PC-3 (cell line): ENCODE measurements around the gene BAZ2B. TPM values are rescaled to one million over a fixed set of nuclear protein-coding genes. Genes with fewer than 3 reads are reported as not detected.
"Not testable (repeated sequence)": the region's sequence is repeated elsewhere in the genome, so short reads cannot be mapped to it uniquely, and the experiment has no call there.

Experiments used
- ATAC-seq: fragments of 200-7000 bp; cut with Tn5 transposase; 2 replicates; pipeline ENCODE4 v1.9.1; 2020; ENCODE audit warnings: mild to moderate bottlenecking, moderate library complexity
- BruUV-seq: library from RNA; stranded (reverse); fragments of 400-500 nt; replicated peaks from 2 replicates; lab custom pipeline; 2021; lab: Mats Ljungman, UMichigan
- CTCF ChIA-PET: fragments of 300-600 bp; sonication (Branson Sonifier 250); formaldehyde crosslinking; loops from one replicate; lab custom pipeline; 2022; ENCODE audit warnings: antibody characterized with exemption; lab: Charles Lee
- POLR2A ChIA-PET: fragments of 300-600 bp; sonication (Branson Sonifier 250); formaldehyde crosslinking; loops from one replicate; lab custom pipeline; 2022; ENCODE audit warnings: antibody characterized with exemption; ENCODE audit not compliant: unreplicated experiment; lab: Charles Lee
- DNase-seq: peaks from one replicate; pipeline ENCODE4 v3.0.0-alpha.2; 2015
- H2AFZ ChIP-seq: fragments of 300-600 bp; sonication (generic); 2 replicates; pipeline ENCODE4 v1.6.0; 2016; ENCODE audit warnings: antibody characterized with exemption, low read length
- H3F3A ChIP-seq: fragments of 300-600 bp; sonication (generic); one replicate; pipeline ENCODE4 v1.6.0; 2017; ENCODE audit warnings: antibody characterized with exemption, low read length, control low read depth, mild to moderate bottlenecking; ENCODE audit not compliant: unreplicated experiment
- H3K27ac ChIP-seq: fragments of 300-600 bp; sonication (generic); 2 replicates; pipeline ENCODE4 v1.5.1; 2016; ENCODE audit warnings: mild to moderate bottlenecking, low read length
- H3K27me3 ChIP-seq: fragments of 300-600 bp; sonication (generic); 2 replicates; pipeline ENCODE4 v1.6.1; 2016; ENCODE audit warnings: low read length, mixed read lengths
- H3K36me3 ChIP-seq: fragments of 300-600 bp; sonication (generic); 2 replicates; pipeline ENCODE4 v1.6.1; 2016; ENCODE audit warnings: low read depth, mixed run types, low read length, mixed read lengths
- H3K4me1 ChIP-seq: fragments of 300-600 bp; sonication (generic); 2 replicates; pipeline ENCODE4 v1.5.1; 2016; ENCODE audit warnings: low read length; ENCODE audit not compliant: insufficient read depth
- H3K4me2 ChIP-seq: fragments of 300-600 bp; sonication (generic); 2 replicates; pipeline ENCODE4 v1.6.0; 2016; ENCODE audit warnings: low read length
- H3K4me3 ChIP-seq: fragments of 300-600 bp; sonication (generic); 2 replicates; pipeline ENCODE4 v1.5.1; 2016; ENCODE audit warnings: mild to moderate bottlenecking, low read length, mixed read lengths
- H3K79me2 ChIP-seq: fragments of 300-600 bp; sonication (generic); 2 replicates; pipeline ENCODE4 v1.6.1; 2017; ENCODE audit warnings: low read length, mixed read lengths
- H3K9ac ChIP-seq: fragments of 300-600 bp; sonication (generic); 2 replicates; pipeline ENCODE4 v1.6.0; 2016; ENCODE audit warnings: mild to moderate bottlenecking, low read length
- H3K9me2 ChIP-seq: fragments of 300-600 bp; sonication (generic); replicated peaks from 2 replicates; pipeline ENCODE4 v1.6.1; 2016; ENCODE audit warnings: mixed run types, low read length, mixed read lengths
- H3K9me3 ChIP-seq: fragments of 300-600 bp; sonication (generic); 2 replicates; pipeline ENCODE4 v1.6.1; 2016; ENCODE audit warnings: low read length, mixed read lengths
- H4K20me1 ChIP-seq: fragments of 300-600 bp; sonication (generic); 2 replicates; pipeline ENCODE4 v1.6.1; 2016; ENCODE audit warnings: low read length, mixed read lengths
- CTCF ChIP-seq: fragments of 300-600 bp; sonication (generic); conservative IDR thresholded peaks from 2 replicates; pipeline ENCODE4 v1.5.1; 2017; ENCODE audit warnings: antibody characterized with exemption, low read depth, mild to moderate bottlenecking, low read length
- EZH2 ChIP-seq: fragments of 300-600 bp; sonication (generic); IDR thresholded peaks from one replicate; pipeline ENCODE4 v1.6.1; 2017; ENCODE audit warnings: antibody characterized with exemption, mild to moderate bottlenecking, low read length; ENCODE audit not compliant: unreplicated experiment
- EZH2phosphoT487 ChIP-seq: fragments of 300-600 bp; sonication (generic); IDR thresholded peaks from 2 replicates; pipeline ENCODE4 v1.6.1; 2018; ENCODE audit warnings: mild to moderate bottlenecking, antibody characterized with exemption, low read length, borderline replicate concordance
- intact Hi-C: fragments of 100-400 bp; cut with micrococcal nuclease; formaldehyde crosslinking; loops from 2 replicates; pipeline ENCODE4 v1.9.0; 2023
- total RNA-seq: library from RNA; depleted of rRNA; stranded (reverse); fragments of >200 nt; gene quantifications from 2 replicates; pipeline ENCODE4 v1.2.3, GENCODE V29; 2014

Gene BAZ2B
- total RNA-seq, 1 experiment from 2014 or later = 19.6 TPM

GRCh38 chr2:159539701-159540100 lies 76.6 kb downstream of the BAZ2B start:
- intact Hi-C loops = no loop called here
- CTCF ChIA-PET = no interaction called here

GRCh38 chr2:159538801-159539200 lies 77.5 kb downstream of the BAZ2B start:
- DNase-seq (no peak), ATAC-seq (no peak)
- H3K79me2 ChIP-seq = no peaks in the 10 kb centered on the region
- no peaks in the 10 kb centered on the region for H3K9me2 ChIP-seq
- no peaks in the 10 kb centered on the region for H3K4me1 ChIP-seq
- 0 out of 2 replicates have a peak, but pooled peaks cover 3% of the 10 kb centered on the region for H3K9me3 ChIP-seq
- no peak overlapping the region for H3K9ac ChIP-seq
- H3K27ac ChIP-seq = no peak overlapping the region
- no peak overlapping the region for H3K4me3 ChIP-seq
- peaks cover 6% of the 10 kb centered on the region; the same call in 1 of the 2 replicates for H3K36me3 ChIP-seq
- H3K27me3 ChIP-seq = no peaks in the 10 kb centered on the region
- H2AFZ ChIP-seq = no peak overlapping the region
- POLR2A ChIA-PET = no interaction called here
- CTCF ChIA-PET = no interaction called here
- intact Hi-C loops = no loop called here
- H3K4me2 ChIP-seq = no peak overlapping the region
- no peaks in the 10 kb centered on the region for H3F3A ChIP-seq
- no peaks in the 10 kb centered on the region for H4K20me1 ChIP-seq
- BruUV-seq = no TSS peak
- no peak for TF ChIP-seq EZH2
- TF ChIP-seq EZH2phosphoT487 = no peak
- no peak for TF ChIP-seq CTCF

More at GRCh38 chr2:159539701-159540100, 76.6 kb downstream of the BAZ2B start:
- H2AFZ ChIP-seq = no peak overlapping the region
- no peaks in the 10 kb centered on the region for H3K4me1 ChIP-seq
- TF ChIP-seq CTCF = no peak
- no peak for TF ChIP-seq EZH2
- no peak for TF ChIP-seq EZH2phosphoT487
- H4K20me1 ChIP-seq = no peaks in the 10 kb centered on the region
- H3K27ac ChIP-seq = no peak overlapping the region
- no peaks in the 10 kb centered on the region for H3K79me2 ChIP-seq
- DNase-seq (no peak), ATAC-seq (no peak)
- POLR2A ChIA-PET = no interaction called here
- H3K36me3 ChIP-seq = peaks cover 6% of the 10 kb centered on the region; the same call in 1 of the 2 replicates
- no peak overlapping the region for H3K4me3 ChIP-seq
- H3K27me3 ChIP-seq = no peaks in the 10 kb centered on the region
- no TSS peak for BruUV-seq
- 0 out of 2 replicates have a peak, but pooled peaks cover 3% of the 10 kb centered on the region for H3K9me3 ChIP-seq
- H3K9me2 ChIP-seq = no peaks in the 10 kb centered on the region
- H3K9ac ChIP-seq = no peak overlapping the region
- no peaks in the 10 kb centered on the region for H3F3A ChIP-seq
- no peak overlapping the region for H3K4me2 ChIP-seq

GRCh38 chr2:159535261-159535660 lies 81.1 kb downstream of the BAZ2B start:
- H3K4me3 ChIP-seq, H3K9me2 ChIP-seq, H3K27ac ChIP-seq, DNase-seq, H3K27me3 ChIP-seq, CTCF ChIA-PET, H3F3A ChIP-seq, H3K79me2 ChIP-seq, H4K20me1 ChIP-seq, BruUV-seq, POLR2A ChIA-PET, H3K4me1 ChIP-seq, H2AFZ ChIP-seq, H3K9me3 ChIP-seq, intact Hi-C loops, H3K4me2 ChIP-seq, ATAC-seq, H3K36me3 ChIP-seq, H3K9ac ChIP-seq: not testable (repeated sequence)
